DOHH2 (cell line): ENCODE results near the gene VPS9D1.

ENCODE experiments used
- H3F3A ChIP-seq: fragments of 200-600 bp; sonication (generic), shearing (Covaris generic); 2 replicates; pipeline ENCODE4 v1.6.0; 2016; ENCODE audit warnings: antibody characterized with exemption, mild to moderate bottlenecking; ENCODE audit not compliant: control insufficient read depth, insufficient read depth
- H3K27ac ChIP-seq: fragments of 200-600 bp; sonication (generic); 2 replicates; pipeline ENCODE4 v1.5.1; 2014; ENCODE audit warnings: low read depth, mild to moderate bottlenecking, low read length, moderate library complexity
- H3K27me3 ChIP-seq: fragments of 200-600 bp; sonication (generic); 2 replicates; pipeline ENCODE4 v1.6.1; 2014; ENCODE audit warnings: mild to moderate bottlenecking, low read length, mixed read lengths; ENCODE audit not compliant: control insufficient read depth
- H3K36me3 ChIP-seq: fragments of 200-600 bp; sonication (generic); 2 replicates; pipeline ENCODE4 v1.6.1; 2014; ENCODE audit warnings: mild to moderate bottlenecking, low read length, moderate library complexity, mixed read lengths; ENCODE audit not compliant: control insufficient read depth
- H3K4me1 ChIP-seq: fragments of 200-600 bp; sonication (generic); 2 replicates; pipeline ENCODE4 v1.6.1; 2014; ENCODE audit warnings: mild to moderate bottlenecking, low read length, mixed read lengths; ENCODE audit not compliant: control insufficient read depth
- H3K4me2 ChIP-seq: fragments of 200-600 bp; sonication (generic); 2 replicates; pipeline ENCODE4 v1.6.0; 2014; ENCODE audit warnings: mild to moderate bottlenecking, low read length, moderate library complexity
- H3K4me3 ChIP-seq: fragments of 200-600 bp; sonication (generic); 2 replicates; pipeline ENCODE4 v1.5.1; 2014; ENCODE audit warnings: mild to moderate bottlenecking, low read length, mixed read lengths
- H3K79me2 ChIP-seq: fragments of 200-600 bp; sonication (generic); 2 replicates; pipeline ENCODE4 v1.6.1; 2014; ENCODE audit warnings: mild to moderate bottlenecking, low read length, mixed read lengths; ENCODE audit not compliant: control insufficient read depth
- H3K9me2 ChIP-seq: fragments of 200-600 bp; sonication (generic); replicated peaks from 2 replicates; pipeline ENCODE4 v1.6.1; 2014; ENCODE audit warnings: mild to moderate bottlenecking, low read length, mixed read lengths; ENCODE audit not compliant: control insufficient read depth
- H3K9me3 ChIP-seq: fragments of 200-600 bp; sonication (generic); 2 replicates; pipeline ENCODE4 v1.6.1; 2014; ENCODE audit warnings: antibody characterized with exemption, low read length, mixed read lengths; ENCODE audit not compliant: control insufficient read depth, insufficient read depth
- H4K20me1 ChIP-seq: fragments of 200-600 bp; sonication (generic); 2 replicates; pipeline ENCODE4 v1.6.0; 2014; ENCODE audit warnings: low read depth, mild to moderate bottlenecking, antibody characterized with exemption, low read length, moderate library complexity; ENCODE audit not compliant: control insufficient read depth, insufficient read depth
- CTCF ChIP-seq: fragments of 200-600 bp; sonication (generic); IDR thresholded peaks from one replicate; pipeline ENCODE4 v1.5.1; 2014; ENCODE audit warnings: antibody characterized with exemption, mild to moderate bottlenecking, low read depth, low read length; ENCODE audit not compliant: poor library complexity, severe bottlenecking
- EZH2phosphoT487 ChIP-seq: fragments of 200-600 bp; sonication (generic); IDR thresholded peaks from 2 replicates; pipeline ENCODE4 v1.6.1; 2017; ENCODE audit warnings: borderline replicate concordance, mild to moderate bottlenecking, antibody characterized with exemption, low read length, moderate library complexity, mixed read lengths

The VPS9D1 gene

GRCh38 chr16:89711601-89712273 is 9.0 kb downstream of the VPS9D1 start:
- Histone ChIP-seq H3K27me3 (no peaks in the 10 kb centered on the region), H3K79me2 (peaks cover 16% of the 10 kb centered on the region), H4K20me1 (no peaks in the 10 kb centered on the region), H3K9me2 (no peaks in the 10 kb centered on the region), H3K4me2 (peak overlapping the region; percentile 89), H3K4me1 (peaks cover 7% of the 10 kb centered on the region), H3K4me3 (peak overlapping the region; percentile 97), H3K9me3 (no peaks in the 10 kb centered on the region), H3K27ac (peak overlapping the region; percentile 18; the same call in 1 of the 2 replicates), H3K36me3 (peaks cover 14% of the 10 kb centered on the region), H3F3A (no peaks in the 10 kb centered on the region)
- TF ChIP-seq CTCF (no peak), EZH2phosphoT487 (no peak)

DNA sequence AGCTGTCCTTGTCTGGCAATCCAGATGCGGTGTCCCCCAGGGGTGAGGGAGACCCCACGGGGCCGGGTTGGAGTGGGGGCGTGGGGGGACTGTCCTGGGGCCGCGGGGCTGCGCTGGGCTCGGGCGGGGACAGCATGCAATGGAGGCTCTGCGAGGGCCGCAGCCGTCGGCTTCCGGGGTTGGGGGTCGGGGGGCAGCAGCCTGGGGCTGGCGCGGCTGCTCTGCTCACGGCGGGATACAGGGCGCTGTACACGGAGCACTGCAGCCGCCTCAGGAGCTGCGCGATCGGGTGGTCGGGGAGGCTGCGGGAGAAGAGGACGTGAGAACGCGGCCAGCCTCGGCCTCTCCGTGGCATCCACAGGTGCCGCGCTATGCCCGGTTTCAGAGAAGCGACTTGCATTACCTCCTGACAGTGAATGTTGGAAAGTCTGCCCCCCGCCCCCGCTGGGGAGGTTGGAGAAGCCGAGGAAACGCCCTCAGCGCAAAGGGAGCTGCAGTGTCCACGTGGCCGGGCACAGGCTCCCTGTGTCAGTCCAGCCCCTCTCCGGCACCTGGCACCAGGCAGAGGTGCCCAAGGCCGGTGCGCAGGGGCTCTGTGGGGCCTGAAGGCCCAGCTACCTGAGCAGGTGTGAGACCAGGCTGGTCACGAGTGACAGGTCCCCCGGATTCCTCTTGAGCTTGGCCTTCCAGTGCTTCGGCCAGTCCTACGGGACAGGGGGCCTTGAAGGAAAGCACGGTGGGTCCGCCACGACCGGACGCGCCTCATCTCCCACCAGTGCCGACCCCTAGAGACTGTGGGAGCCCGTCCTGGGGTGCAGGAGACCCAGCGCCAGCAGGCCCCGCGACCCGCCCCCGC is 9.8 kb downstream of the VPS9D1 start:
- H3K9me2 ChIP-seq: no peaks in the 10 kb centered on the region
- no peak overlapping the region for H3K27ac ChIP-seq
- no peaks in the 10 kb centered on the region for H3K9me3 ChIP-seq
- no peak for TF ChIP-seq CTCF
- TF ChIP-seq EZH2phosphoT487: no peak
- no peaks in the 10 kb centered on the region for H3K27me3 ChIP-seq
- H3K4me1 ChIP-seq: peaks cover 11% of the 10 kb centered on the region
- no peaks in the 10 kb centered on the region for H4K20me1 ChIP-seq
- no peak overlapping the region for H3K4me3 ChIP-seq
- peaks cover 14% of the 10 kb centered on the region for H3K36me3 ChIP-seq
- H3K4me2 ChIP-seq: no peak overlapping the region
- H3K79me2 ChIP-seq: peaks cover 16% of the 10 kb centered on the region
- no peaks in the 10 kb centered on the region for H3F3A ChIP-seq

DNA sequence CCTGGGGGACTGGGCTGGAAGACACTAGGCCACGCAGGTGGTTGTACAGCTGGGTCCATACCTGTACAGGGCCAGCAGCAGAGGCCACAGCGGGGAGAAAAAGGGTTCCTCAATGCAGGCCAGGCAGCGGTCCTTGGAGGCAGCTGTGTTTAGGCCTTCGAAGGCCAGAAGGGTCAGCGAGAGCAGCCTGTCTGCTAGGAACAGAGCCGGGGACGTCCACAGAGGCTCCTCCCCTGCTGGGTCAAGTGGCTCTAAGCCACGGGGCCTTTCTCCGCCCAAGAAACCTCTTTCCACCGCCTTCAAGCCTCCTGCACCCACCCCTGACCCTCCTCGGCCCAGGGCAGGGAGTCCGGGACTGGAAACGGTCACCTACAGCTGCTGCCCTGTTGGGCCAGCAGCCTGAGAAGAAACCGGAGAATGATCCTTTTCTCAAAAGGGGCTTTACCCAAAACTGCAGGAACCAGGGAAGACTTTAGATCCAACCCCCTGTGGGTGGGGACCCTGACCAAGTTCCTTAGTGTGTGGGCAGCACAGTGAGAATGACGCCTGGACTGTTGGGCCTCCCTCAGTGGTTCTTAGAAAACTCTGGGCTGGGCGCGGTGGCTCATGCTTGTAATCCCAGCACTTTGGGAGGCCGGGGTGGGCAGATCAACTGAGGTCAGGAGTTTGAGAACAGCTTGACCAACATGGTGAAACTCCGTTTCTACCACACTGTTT is 10.8 kb downstream of the VPS9D1 start:
- Histone ChIP-seq H3K36me3 (peaks cover 14% of the 10 kb centered on the region), H3F3A (no peaks in the 10 kb centered on the region), H3K27me3 (no peaks in the 10 kb centered on the region), H3K4me3 (no peak overlapping the region), H4K20me1 (no peaks in the 10 kb centered on the region), H3K4me2 (no peak overlapping the region), H3K4me1 (peaks cover 11% of the 10 kb centered on the region), H3K9me2 (no peaks in the 10 kb centered on the region), H3K9me3 (no peaks in the 10 kb centered on the region), H3K79me2 (peaks cover 16% of the 10 kb centered on the region), H3K27ac (no peak overlapping the region)
- TF ChIP-seq CTCF (no peak), EZH2phosphoT487 (no peak)
